Head of caudate nucleus (tissue), 42 donors: ENCODE results near the gene CD248.

Source experiments
- DNase-seq, 42 donors: peaks; one replicate each; pipeline versions ENCODE4 v3.0.0 to v3.0.0-alpha.2; 2020 to 2021; ENCODE audit warnings: mixed read lengths in 7 of 42
- intact Hi-C: fragments of 100-400 bp; cut with DNase I; formaldehyde crosslinking; loops from one replicate; pipeline ENCODE4 v1.15.0; 2022

Gene CD248

DNA sequence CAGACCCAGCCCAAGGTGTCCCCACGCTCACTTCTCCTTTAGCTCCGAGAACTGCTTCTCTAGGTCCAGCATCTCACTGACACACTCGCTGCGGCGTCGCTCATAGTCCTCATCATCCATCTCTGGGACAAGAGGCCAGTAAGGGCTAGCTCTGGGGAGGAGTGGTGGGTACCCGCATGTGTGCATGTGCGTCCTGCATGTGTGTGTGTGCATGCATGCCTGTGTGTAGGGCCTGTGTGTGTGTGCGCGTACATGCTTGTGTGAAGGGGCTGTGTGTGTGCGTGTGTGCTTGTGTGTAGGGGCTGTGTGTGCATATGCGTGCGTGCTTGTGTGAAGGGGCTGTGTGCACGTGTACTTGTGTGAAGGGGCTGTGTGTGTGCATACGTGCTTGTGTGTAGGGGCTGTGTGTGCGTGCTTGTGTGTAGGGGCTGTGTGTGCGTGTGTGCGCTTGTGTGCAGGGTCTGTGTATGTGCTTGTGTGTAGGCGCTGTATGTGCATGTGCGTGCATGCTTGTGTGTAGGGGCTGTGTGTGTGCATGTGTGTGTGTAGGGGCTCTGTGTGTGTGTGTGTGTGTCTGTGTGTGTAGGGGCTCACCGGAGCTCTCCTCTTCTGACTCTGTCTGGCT is 24.8 kb upstream of the CD248 start:
- no peak for DNase-seq
- intact Hi-C loops = no loop called here

DNA sequence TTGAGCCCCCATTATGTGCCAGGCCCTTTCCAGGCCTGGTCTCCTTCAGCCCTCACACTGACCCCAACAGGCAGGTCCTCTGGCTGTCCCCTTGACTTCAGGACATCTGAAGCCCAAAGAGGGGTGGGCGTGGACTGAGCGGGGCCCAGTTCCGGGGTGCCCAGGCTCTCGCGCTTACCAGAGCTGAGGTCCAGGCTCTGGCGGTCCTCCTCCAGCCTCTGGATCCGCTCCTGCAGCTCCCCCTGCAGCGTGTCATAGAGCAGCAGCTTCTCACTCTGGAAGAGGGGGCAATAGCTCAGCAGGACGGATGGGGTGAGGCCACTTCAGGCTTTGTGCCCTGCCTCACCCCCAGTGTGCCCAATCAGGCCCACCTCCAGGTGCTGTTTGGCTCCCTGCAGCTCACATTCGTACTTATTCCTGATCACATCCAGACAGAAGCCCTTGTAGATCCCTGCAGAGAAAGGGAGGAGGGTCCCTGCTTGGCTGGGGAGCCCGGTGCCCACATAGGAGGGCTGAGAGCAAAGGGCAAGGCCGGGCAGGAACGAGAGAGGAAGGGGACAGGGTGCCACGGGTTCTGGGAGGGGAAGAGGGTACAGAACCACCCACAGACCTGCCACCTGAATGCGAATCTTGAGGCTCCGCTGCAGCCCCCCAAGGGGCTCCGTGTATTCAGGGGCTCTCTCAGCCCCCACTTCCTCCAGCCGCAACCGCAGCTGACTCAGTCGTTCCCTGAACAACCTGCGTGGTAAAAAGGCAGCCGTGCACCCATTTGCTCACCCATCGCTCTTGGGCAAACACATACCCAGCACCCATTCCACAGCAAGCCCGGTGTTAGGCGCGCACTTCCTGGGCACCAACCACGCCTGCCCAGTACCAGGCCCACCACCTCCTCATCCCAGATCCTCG is 24.0 kb upstream of the CD248 start:
- no peak for DNase-seq
- intact Hi-C loops = no loop called here

DNA sequence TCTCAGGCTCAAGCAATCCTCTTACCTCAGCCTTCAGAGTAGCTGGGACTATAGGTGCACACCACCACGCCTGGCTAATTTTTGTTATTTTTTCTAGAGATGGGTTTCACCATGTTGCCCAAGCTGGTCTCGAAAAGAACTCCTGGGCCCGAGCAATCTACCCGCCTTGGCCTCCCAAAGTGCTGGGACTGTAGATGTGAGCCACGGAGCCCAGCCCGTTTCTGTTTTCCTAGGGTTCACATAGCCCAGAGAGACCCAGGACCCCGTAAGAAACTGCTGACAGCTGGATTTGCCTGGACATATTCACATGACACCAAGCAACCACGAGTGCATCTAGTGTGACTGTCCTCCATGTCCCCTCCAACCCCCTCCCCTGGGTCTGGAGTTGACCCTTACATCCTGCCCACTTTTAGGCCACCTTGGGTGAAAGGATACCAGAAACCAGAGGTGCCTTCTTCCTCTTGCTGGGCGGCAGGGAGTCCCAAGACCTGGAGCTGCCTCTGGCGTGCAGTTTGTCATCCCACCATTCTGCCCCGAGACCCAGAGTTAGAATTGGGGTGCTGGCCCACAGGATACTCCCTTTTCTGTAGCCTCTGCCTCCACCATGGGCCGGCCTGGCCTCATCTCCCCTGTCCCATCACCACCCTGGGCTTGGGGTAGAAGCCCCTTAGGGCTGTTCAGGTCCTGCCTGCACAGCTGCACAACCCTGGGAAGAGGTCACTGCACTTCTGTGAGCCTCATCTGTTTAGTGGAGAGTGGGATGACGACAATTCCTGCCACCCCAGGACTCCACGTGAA is 23.0 kb upstream of the CD248 start:
- no peak for DNase-seq
- intact Hi-C loops = no loop called here

DNA sequence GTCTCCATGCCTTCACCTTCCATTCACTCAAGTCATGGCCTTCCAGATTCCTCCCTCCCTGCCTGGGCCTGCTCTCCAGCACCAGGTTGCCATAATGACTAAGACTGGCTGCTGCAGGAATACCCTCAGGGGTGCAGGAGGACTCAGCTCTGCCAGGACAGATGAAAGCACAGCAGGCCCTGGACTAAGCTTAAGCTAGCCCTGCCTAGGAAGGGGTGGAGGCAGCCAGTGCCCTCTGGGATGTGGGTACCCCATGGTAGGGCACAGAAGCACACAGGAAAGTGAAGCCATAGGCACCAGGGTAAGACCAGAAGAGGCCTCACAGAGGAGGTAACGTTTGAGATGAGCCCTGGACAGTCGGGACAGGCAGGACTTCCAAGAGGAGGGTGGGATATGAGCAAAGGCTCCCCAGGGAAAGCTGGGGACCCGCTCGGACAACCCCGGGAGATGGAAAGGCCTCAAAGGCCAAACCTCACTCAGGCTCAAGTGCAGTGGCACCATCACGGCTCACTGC is 22.4 kb upstream of the CD248 start:
- DNase-seq = no peak
- intact Hi-C loops = no loop called here

DNA sequence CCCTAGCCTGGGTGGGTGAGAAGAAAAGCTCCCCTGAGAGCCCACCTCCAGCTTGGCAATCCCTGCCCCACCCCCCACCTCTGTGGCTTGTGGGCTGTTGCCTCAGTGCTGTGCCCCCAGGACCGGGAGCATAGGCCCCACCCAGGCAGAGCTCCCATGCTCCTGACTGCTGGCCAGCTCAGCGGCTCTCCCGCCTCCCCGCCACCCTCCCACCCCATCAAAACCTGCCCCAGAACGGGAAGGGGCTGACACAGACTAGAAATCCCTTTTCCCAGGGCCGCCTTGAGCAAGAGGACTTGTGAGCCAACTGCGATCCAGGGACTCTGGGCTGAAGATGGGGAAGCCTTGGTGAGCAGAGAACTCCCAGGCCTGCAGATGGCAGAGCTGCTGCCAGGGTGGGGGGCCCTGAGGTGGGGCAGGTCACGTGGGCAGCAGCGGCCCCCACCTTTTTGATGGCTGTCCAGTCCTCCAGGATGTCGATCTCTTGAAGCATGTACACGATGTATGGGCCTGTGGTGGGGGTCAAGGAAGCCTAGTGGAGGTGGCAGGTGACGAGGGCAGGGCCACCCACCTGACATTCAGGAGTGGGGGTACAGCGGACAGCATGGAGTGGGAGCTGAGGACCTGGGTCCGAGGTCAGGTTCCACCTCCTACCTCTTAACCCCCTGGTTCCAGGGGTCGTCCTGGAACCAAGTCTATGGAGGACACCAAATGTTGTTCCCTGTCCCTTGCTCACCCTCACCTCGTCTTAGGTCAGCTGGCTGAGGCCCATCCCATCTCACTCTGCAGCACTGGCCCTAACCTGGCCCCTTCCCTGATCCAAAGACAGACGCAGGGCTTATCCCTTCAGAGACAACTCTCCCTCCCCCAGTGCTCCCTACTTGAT is 21.7 kb upstream of the CD248 start:
- no peak for DNase-seq
- intact Hi-C loops = no loop called here

DNA sequence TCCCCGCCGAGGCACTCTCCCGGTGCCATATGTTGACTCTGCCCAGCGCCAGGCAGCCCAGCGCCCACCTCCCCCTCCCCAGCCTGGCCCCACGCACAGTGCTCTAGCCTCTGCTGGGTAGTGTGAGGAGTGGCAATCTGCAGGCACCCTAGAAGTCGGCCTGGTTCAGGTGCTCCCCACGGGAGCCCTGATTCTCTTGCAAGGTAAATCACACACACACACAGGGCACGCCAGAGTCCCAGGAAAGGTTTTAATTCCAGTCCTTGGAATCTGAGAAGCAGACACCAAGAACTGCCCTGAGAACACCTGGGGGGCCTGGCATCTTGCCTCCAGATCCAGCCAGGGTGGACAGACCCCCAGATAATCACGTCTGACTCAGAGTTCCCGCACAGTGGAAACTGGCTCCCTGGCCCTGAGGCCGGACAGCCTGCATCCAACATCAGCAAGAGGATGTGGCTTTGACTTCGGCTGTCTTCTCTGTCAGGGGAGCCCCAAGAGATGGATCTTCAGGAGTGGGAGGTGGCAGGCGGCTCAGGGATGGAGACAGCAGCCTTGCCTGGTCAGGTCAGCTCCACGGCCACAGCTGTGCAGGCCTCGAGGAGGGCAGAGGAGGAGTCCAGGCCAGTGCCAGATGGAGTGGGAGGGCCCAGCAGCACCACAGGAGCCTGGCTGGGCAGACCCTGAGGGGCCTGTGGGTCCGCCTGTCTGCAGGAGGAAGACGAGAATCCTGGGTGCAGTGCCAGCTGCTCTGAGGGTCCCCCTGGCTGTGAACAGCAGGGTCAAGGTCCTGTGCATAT is 20.5 kb upstream of the CD248 start:
- intact Hi-C loops = no loop called here
- no peak for DNase-seq

DNA sequence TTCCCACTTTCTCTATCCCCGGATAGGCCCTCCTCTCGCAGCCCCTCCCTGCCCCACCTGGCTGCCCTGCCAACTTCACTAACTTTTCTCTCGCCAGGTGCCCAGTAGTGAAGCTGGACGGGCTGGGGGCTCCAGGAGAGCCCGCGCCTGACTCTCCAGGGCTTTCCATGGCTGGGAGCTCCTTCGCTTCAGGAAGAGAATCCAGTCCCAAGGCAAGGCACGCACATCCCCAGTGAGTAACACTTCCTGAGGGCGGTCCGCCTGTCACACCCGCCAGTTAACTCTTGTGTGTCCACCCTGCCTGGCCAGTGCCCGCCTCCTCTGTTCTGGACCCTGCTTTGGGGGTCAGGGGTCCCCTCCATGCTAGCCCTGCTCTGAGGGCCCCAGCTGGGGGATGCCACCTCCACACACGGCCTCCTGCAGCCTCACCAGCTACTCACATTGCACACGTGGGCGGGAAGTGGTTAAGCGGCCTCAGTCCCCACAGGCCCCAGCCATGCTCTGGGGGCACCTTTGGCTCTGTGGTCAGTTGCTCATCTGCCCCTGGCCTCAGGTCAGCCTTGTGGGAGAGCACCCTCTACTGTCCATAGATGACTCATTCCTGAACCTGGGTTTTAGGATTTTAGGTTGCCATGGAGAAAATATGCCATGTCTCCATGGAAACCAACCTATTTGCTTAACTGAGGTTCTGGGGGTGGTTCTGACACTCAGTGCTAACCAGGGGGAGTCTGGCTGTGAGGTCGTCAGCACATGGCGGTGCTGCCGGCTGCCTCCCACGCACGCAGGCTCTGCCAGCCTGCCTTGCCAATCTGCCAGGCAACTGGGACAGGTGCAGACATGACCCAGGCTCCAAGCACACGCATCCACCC is 19.6 kb upstream of the CD248 start, which contains the start of gene RIN1:
TSS of gene RIN1 (minus strand) at position 201 of the 869 bp plus-strand sequence. CDS start at position 169, 32 bp downstream.
- DNase-seq = peak; percentile 48 to 96 (median 80)
- intact Hi-C loops = no loop called here

DNA sequence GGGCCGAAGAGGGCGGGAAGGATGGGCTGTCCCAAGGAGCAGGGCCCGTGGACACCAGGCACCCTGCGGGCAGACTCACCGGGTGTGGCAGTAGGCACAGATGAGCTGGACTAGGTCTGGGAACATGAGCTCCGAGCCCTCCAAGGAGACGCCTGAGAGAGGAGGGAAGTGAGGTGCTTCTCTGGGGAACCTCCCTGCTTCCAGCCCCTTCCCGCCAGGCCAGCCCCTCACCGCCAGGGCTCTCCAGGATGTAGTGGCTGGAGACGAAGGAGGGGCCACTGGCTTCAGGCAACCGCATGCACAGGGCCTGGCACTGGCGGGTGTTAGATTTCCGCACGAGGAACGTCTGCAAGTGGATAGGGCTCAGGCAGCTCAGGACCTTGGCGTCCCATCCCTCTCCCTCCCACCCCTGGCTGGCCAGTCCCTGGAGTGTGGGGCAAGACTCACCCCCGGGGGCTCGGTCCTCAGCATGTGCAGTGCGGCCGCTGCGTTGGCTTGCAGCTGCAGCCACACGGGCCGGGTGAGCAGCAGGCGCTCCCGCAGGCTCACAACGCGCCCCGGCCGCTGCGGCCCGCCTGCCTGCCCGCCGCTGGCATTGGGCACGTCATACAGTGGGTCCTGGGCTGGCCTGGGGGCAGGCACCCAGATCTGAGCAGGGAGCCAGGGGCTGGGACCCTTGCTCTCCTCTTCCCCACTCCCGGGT is 18.8 kb upstream of the CD248 start:
- peak in 6 of 42 donors; percentile 14 to 41 (median 33) for DNase-seq
- intact Hi-C loops = no loop called here

DNA sequence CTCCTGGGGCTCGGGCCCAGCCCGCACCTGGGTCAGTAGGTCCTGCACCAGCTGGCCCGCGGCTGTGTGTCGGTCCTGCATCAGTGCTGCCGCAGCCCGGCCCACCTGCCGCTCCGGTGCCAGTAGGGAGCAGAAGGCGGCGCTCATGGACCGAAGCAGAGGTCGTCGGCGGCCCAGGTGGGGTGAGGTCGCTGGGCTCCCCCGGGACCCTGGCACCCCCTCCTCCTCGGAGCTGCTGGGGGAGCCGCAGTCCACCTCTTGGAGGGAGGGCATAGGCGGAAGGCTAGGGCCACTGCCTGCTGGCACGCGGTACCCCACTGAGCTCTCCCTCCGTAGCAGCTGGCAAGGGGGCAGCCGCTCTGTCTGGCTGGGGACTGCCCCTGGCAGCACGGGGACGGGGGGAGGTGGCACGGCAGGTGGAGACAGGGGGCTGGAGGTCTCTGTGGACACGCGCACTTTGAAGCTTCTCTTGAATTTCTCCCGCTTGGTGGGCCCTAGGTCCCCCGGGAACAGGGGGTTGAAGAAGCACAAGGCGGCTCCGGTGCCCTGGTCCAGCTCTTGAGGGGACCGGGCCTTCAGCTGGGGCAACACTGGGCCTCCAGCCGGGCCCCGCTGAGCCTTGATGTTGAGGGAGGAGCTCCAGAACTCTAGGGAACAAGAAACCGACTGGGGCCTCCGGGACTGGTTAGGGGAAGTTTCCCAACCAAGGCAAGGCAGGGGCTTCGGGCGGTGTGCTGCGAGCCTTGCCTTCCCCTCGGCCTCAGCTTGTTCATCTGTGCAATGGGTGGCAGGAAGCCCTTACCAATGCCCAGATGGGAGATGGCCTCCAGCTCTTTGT is 18.0 kb upstream of the CD248 start:
- intact Hi-C loops = no loop called here
- DNase-seq = peak in 1 of 42 donors; percentile 32

DNA sequence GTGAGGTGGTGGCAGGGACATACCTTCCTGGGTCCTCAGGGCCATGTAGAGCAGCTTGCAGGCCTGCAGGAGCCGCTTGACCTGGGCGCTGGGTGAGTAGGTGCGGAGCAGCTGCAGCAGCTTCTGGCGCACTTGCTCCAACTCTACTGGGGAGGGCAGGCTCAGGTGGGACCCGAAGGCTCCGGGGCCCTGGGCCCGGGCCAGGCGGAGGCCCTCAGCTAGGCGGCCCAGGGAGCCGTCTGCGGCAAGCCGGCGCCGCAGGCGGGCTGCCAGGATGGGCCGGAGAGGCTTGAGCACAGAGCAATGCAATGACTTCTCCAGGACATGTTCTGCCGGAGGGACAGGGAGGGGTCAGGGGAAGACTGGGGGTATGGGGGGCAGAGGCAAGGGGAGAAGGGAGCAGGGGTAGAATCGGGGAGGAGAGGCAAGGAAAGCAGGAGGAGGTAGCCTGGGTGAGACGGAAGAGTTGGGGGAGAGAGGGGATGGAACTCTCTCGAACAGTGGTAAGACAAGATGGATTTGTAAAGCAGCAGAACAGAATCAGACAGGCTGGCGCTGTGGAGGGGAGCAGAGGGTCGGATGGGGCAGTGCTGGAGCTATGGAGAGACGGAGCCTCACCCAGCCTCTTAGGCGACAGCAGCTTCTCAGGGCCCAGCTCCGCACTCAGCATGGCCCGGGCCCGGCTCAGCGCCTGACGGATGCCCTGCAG is 17.2 kb upstream of the CD248 start:
- intact Hi-C loops = no loop called here
- DNase-seq = no peak

DNA sequence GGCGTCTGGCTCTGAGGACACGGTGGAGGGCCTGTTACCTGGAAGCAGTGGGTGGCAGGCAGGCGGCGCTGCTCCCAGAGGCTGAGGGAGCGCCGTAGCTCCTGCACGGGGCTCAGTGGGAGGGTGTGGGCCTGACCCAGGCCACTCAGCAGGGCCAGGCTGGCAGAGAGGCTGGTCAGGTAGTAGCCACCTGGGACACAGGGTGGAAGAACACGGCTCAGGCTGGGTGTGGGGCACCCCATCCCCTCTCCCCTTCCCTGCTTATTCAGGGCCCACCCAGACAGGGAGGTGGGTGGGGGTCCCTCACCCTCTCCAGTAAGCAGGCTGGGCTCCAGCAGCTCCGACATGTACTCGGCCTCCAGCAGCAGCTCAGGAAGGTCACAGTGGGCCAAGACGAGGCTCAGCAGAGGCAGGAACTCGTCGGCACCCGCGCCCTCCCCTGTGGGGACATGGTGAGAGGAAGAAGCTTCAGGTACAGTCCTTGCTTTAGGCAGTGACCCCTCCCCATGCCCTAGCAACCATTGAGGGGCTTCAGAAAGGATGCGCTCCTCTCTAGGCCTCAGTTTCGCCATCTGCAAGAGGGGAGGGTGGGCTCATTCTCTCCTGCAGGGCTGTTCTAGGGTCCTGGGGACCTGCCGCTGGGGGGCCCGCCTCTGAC is 16.5 kb upstream of the CD248 start:
- intact Hi-C loops = no loop called here
- DNase-seq = no peak

DNA sequence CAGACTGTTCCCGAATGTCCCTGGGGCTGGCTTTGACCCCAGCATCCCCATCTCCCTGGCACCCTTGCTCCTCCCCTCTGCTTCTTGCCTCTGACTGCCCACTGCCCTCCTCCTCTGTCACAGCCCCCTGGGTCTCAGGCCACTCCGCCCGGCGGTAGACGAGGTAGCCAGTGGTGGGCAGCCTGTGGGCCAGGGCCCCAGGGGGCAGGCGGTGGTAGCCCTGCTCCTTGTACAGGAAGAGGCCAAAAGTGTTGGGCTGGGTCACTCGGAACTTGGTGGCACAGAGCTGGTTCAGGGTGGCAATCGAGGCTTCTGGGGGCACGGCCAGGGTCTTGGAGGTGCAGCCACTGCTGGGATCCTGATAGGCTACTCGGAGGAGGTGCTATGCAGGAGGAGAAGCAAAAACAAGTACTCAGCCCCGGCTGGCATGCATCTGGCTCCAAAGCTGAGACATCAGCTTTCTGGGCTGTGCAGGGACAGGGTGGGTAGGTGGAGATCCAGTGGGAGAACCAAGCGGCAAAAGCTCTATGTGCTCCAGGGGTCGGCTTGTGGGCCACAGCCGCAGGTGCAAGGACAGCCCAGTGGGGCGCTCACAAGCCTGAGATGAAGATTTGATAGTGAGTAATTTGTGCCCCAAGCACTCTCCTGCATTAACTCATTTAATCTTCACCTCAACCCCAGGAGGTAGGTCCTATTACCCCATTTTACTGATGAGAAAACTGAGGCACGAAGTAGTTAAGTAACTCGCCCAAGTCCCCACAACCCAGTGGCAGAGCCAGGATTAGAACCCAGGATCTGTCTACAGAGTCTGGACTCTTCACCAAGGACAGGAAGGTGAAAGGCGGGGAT is 15.8 kb upstream of the CD248 start:
- DNase-seq = no peak
- intact Hi-C loops = no loop called here
